Neuronal stem cell (in vitro differentiated cells): ENCODE results near the gene CORO1C.
A peak's percentile ranks its signal among the peaks of the same experiment; 100 is the strongest.
"Not testable (repeated sequence)": the region's sequence is repeated elsewhere in the genome, so short reads cannot be mapped to it uniquely, and the experiment has no call there.

Source experiments
- DNase-seq: peaks from one replicate; pipeline ENCODE4 v3.0.0-alpha.2; 2013; ENCODE audit warnings: low spot score
- H2AFZ ChIP-seq: one replicate; pipeline ENCODE4 v1.6.1; 2013; ENCODE audit warnings: mild to moderate bottlenecking, low read length, inconsistent platforms
- H2AK5ac ChIP-seq: 2 replicates; pipeline ENCODE4 v1.6.1; 2013; ENCODE audit warnings: low read depth, mild to moderate bottlenecking, inconsistent platforms, low read length, moderate library complexity, mixed read lengths
- H2BK120ac ChIP-seq: 2 replicates; pipeline ENCODE4 v1.6.1; 2013; ENCODE audit warnings: low read depth, mild to moderate bottlenecking, inconsistent platforms, low read length, moderate library complexity, mixed read lengths
- H2BK12ac ChIP-seq: one replicate; pipeline ENCODE4 v1.6.1; 2013; ENCODE audit warnings: low read length, inconsistent platforms
- H2BK15ac ChIP-seq: 2 replicates; pipeline ENCODE4 v1.6.1; 2013; ENCODE audit warnings: mild to moderate bottlenecking, low read length, inconsistent platforms, mixed read lengths
- H2BK5ac ChIP-seq: one replicate; pipeline ENCODE4 v1.6.1; 2013; ENCODE audit warnings: inconsistent platforms, mild to moderate bottlenecking, low read length, moderate library complexity
- H3K14ac ChIP-seq: one replicate; pipeline ENCODE4 v1.6.1; 2013; ENCODE audit warnings: low read length, inconsistent platforms
- H3K18ac ChIP-seq: 2 replicates; pipeline ENCODE4 v1.6.1; 2013; ENCODE audit warnings: low read length, inconsistent platforms
- H3K23ac ChIP-seq: 2 replicates; pipeline ENCODE4 v1.6.1; 2013; ENCODE audit warnings: low read depth, mild to moderate bottlenecking, mixed read lengths, low read length, inconsistent platforms; ENCODE audit not compliant: poor library complexity
- H3K27ac ChIP-seq: replicated peaks from 3 replicates; pipeline ENCODE4 v1.5.1; 2013; ENCODE audit warnings: low read length, inconsistent platforms
- H3K27me3 ChIP-seq, 3 experiments: 2 replicates each; pipeline ENCODE4 v1.6.1; 2013; ENCODE audit warnings: low read length in 3 of 3, mild to moderate bottlenecking in 2 of 3, inconsistent platforms in 1 of 3, low read depth in 1 of 3, mixed read lengths in 1 of 3, moderate library complexity in 1 of 3; ENCODE audit not compliant: control insufficient read depth in 3 of 3, insufficient read depth in 3 of 3
- H3K36me3 ChIP-seq, 2 donors: replicated peaks in 1 of 2; 2 replicates each; pipeline ENCODE4 v1.6.1; 2013; ENCODE audit warnings: low read length in 2 of 2; ENCODE audit not compliant: control insufficient read depth in 2 of 2, insufficient read depth in 2 of 2
- H3K4ac ChIP-seq: 2 replicates; pipeline ENCODE4 v1.6.1; 2013; ENCODE audit warnings: inconsistent platforms, mild to moderate bottlenecking, low read length, moderate library complexity
- H3K4me1 ChIP-seq, 2 donors: 1 replicate in 1 of 2; 2 replicates in 1 of 2; pipeline ENCODE4 v1.6.1; 2013; ENCODE audit warnings: low read length in 2 of 2, low read depth in 1 of 2; ENCODE audit not compliant: control insufficient read depth in 2 of 2, insufficient read depth in 1 of 2
- H3K4me2 ChIP-seq: one replicate; pipeline ENCODE4 v1.6.1; 2013; ENCODE audit warnings: mild to moderate bottlenecking, low read length, inconsistent platforms; ENCODE audit not compliant: insufficient read depth, poor library complexity, severe bottlenecking
- H3K4me3 ChIP-seq, 2 donors: 2 replicates each; pipeline ENCODE4 v1.5.1; 2013; ENCODE audit warnings: low read length in 2 of 2, mild to moderate bottlenecking in 2 of 2, inconsistent platforms in 1 of 2, moderate library complexity in 1 of 2
- H3K79me1 ChIP-seq: one replicate; pipeline ENCODE4 v1.6.1; 2013; ENCODE audit warnings: low read depth, mild to moderate bottlenecking, inconsistent platforms, low read length, moderate library complexity
- H3K9ac ChIP-seq: one replicate; pipeline ENCODE4 v1.6.1; 2013; ENCODE audit warnings: mild to moderate bottlenecking, low read depth, low read length, inconsistent platforms; ENCODE audit not compliant: poor library complexity
- H3K9me3 ChIP-seq, 2 donors: replicated peaks in 1 of 2; 2 replicates each; pipeline versions ENCODE3 to v1.6.1; 2013; ENCODE audit warnings: low read length in 2 of 2, mild to moderate bottlenecking in 2 of 2, inconsistent platforms in 1 of 2, low read depth in 1 of 2, mixed read lengths in 1 of 2, moderate library complexity in 1 of 2; ENCODE audit not compliant: control insufficient read depth in 2 of 2, insufficient read depth in 1 of 2
- H4K8ac ChIP-seq: one replicate; pipeline ENCODE4 v1.6.1; 2013; ENCODE audit warnings: low read depth, mild to moderate bottlenecking, inconsistent platforms, low read length, moderate library complexity
- H4K91ac ChIP-seq: one replicate; pipeline ENCODE4 v1.6.1; 2013; ENCODE audit warnings: low read length, low read depth, mild to moderate bottlenecking, inconsistent platforms; ENCODE audit not compliant: poor library complexity
- WGBS, 2 donors: extraction: QIAGEN DNeasy Blood & Tissue Kit; methylation state at CpG; one replicate each; pipeline ENCODE4 v1.1.7; 2013; ENCODE audit warnings: missing lambda C conversion rate in 2 of 2, mixed read lengths in 1 of 2; ENCODE audit not compliant: insufficient read length in 2 of 2, insufficient replicate concordance in 1 of 2; ENCODE audit errors: extremely low coverage in 2 of 2; 5-methylcytosine and 5-hydroxymethylcytosine counted together

The CORO1C gene

DNA sequence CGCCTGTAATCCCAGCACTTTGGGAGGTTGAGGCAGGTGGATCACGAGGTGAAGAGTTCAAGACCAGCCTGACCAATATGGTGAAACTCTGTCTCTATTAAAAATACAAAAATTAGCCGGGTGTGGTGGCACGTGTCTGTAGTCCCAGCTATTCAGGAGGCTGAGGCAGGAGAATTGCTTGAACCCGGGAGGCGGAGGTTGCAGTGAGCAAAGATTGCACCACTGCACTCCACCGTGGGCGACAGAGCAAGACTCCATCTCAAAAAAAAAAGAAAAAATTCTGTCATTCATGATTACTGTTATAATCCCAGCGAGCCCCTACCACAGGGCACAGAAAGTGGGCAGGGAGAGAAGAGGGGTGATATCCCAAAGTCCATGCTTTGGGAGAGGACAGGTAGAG, 40.5 kb upstream of the CORO1C start:
- not testable (repeated sequence) for H2BK5ac ChIP-seq, H3K23ac ChIP-seq, H2BK12ac ChIP-seq, H3K4ac ChIP-seq, H3K4me2 ChIP-seq, H3K18ac ChIP-seq, H3K9me3 ChIP-seq, DNase-seq, H2BK15ac ChIP-seq, H2AFZ ChIP-seq, H3K79me1 ChIP-seq, H4K91ac ChIP-seq, H2AK5ac ChIP-seq, H3K14ac ChIP-seq, H3K27ac ChIP-seq, H3K27me3 ChIP-seq, H3K36me3 ChIP-seq, H3K9ac ChIP-seq, H4K8ac ChIP-seq
- Histone ChIP-seq H3K4me1 (peaks cover 18 to 32% of the 10 kb centered on the region in 2 donors), H2BK120ac (peak overlapping the region; percentile 53), H3K4me3 (peak overlapping the region in 1 of 2 donors; percentile 42)
- no CpG with 5 or more reads among the region's 9 CpGs for WGBS, 2 donors

DNA sequence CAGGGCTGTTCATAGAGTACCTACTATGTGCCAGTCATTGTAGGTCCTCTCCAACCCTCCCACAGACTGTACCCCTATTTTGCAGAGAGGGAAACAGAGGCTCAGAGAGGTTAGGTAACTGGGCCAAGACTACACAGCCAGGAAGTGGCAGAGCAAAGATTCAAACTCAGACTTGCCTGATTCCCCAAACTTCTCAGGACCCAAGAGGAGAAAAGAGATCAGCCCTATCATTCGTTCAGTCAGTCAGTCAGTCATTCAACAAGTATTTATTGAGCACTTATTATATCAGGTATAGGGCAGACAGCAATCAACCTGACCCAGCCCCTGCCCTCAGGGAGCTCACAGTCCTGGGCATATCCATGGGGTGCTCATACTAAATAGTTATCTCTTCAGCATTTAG, 39.6 kb upstream of the CORO1C start:
- Histone ChIP-seq H3K9me3 (peaks cover 0 to 4% of the 10 kb centered on the region in 2 donors), H3K18ac (no peak overlapping the region), H3K23ac (no peak overlapping the region), H2BK5ac (no peak overlapping the region), H3K27ac (no peak overlapping the region), H3K4me3 (no peak overlapping the region), H4K91ac (no peak overlapping the region), H3K4me2 (no peak overlapping the region), H2BK120ac (no peak overlapping the region), H2AFZ (no peak overlapping the region), H2AK5ac (peak overlapping the region; percentile 24), H3K14ac (no peak overlapping the region), H3K27me3 (no peaks in the 10 kb centered on the region), H3K79me1 (no peaks in the 10 kb centered on the region), H3K9ac (no peak overlapping the region), H3K36me3 (no peaks in the 10 kb centered on the region), H3K4ac (no peak overlapping the region), H2BK12ac (no peak overlapping the region), H2BK15ac (no peak overlapping the region), H3K4me1 (peaks cover 18 to 32% of the 10 kb centered on the region in 2 donors), H4K8ac (no peak overlapping the region)
- no CpG with 5 or more reads among the region's 1 CpG for WGBS, 2 donors
- DNase-seq, result no peak

- Histone ChIP-seq H3K4me1 (peaks cover 18 to 32% of the 10 kb centered on the region in 2 donors), H3K9ac (no peak overlapping the region), H3K4me2 (no peak overlapping the region), H3K9me3 (peaks cover 0 to 4% of the 10 kb centered on the region in 2 donors), H2BK120ac (peak overlapping the region; percentile 32), H2AK5ac (peak overlapping the region; percentile 24), H2AFZ (no peak overlapping the region), H3K18ac (peak overlapping the region; percentile 64), H2BK5ac (no peak overlapping the region), H3K27ac (no peak overlapping the region), H3K36me3 (no peaks in the 10 kb centered on the region), H3K4me3 (no peak overlapping the region), H3K4ac (no peak overlapping the region), H4K8ac (no peak overlapping the region), H3K23ac (no peak overlapping the region), H4K91ac (no peak overlapping the region), H2BK12ac (no peak overlapping the region), H3K27me3 (no peaks in the 10 kb centered on the region), H3K79me1 (no peaks in the 10 kb centered on the region), H2BK15ac (peak overlapping the region; percentile 69), H3K14ac (no peak overlapping the region)
- WGBS, 2 donors, result no CpG with 5 or more reads among the region's 11 CpGs
- DNase-seq, result no peak
Measured at GRCh38 chr12:108770269-108770829, 39.0 kb upstream of the CORO1C start.

DNA sequence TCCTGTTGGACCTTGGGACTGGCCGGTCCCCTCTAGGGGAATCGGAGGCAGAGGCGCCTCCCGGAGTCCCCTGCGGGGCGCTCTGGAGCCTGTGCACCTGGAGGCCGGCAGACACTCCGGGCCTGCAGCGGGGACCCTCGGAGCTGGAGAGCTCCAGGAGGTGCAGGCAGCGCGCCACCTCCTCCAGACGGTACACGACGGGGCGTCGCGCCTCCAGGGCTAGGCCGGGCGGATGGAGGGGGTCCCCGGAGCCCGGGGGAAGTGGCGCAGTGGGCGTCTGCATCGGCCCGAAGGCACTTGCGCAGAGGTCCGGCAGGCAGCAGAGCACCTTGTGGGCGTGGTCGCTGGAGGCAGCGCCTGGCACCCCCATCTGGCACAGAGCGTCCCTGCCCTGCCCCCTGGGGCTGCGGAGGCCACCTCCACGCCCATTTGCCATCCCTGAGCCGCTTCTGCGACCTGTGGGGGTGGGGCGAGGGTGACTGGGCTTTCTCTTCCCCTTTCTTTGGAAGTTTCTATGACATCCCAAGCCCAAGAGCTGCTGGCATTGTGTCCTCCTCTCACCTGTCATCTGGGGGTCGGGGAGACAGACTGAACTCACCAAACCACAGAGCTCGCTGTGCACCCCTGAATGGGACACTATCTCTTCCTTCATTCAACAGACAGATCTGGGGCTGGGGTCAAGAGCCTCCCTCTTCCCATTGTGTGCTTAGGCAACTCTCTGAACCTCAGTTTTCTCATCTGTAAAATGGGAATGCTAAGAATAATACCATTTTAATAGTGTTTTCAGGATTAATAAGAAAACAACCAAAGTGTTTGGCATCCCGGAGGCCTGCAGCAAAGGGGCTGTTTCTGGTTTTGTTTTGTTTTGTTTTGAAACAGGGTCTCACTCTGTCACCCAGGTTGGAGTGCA, 37.5 kb upstream of the CORO1C start:
- Histone ChIP-seq H3K4ac (no peak overlapping the region), H2AFZ (peak overlapping the region; percentile 53), H2BK12ac (peak overlapping the region; percentile 8), H2BK120ac (peak overlapping the region; percentile 76), H3K18ac (peak overlapping the region; percentile 91), H4K8ac (peak overlapping the region; percentile 23), H3K9me3 (peaks cover 0 to 4% of the 10 kb centered on the region in 2 donors), H3K36me3 (no peaks in the 10 kb centered on the region), H3K4me3 (peak overlapping the region in 1 of 2 donors; percentile 59), H2AK5ac (no peak overlapping the region), H2BK5ac (no peak overlapping the region), H3K23ac (peak overlapping the region; percentile 18), H3K4me1 (peaks cover 16 to 18% of the 10 kb centered on the region in 2 donors), H3K27ac (no peak overlapping the region), H3K27me3 (no peaks in the 10 kb centered on the region), H4K91ac (no peak overlapping the region), H2BK15ac (peak overlapping the region; percentile 69), H3K14ac (peak overlapping the region; percentile 31), H3K9ac (peak overlapping the region; percentile 36), H3K79me1 (no peaks in the 10 kb centered on the region), H3K4me2 (peak overlapping the region; percentile 65)
- WGBS, 2 donors, result no CpG with 5 or more reads among the region's 40 CpGs
- DNase-seq, result peak; percentile 21
